Suppressor macrophage treated with lipopolysaccharide for 4 hours (primary cell): ENCODE results near the gene GPLD1.

Experiments
- DNase-seq: peaks from one replicate; pipeline ENCODE4 v3.0.0-alpha.2; 2020

Gene GPLD1

DNA sequence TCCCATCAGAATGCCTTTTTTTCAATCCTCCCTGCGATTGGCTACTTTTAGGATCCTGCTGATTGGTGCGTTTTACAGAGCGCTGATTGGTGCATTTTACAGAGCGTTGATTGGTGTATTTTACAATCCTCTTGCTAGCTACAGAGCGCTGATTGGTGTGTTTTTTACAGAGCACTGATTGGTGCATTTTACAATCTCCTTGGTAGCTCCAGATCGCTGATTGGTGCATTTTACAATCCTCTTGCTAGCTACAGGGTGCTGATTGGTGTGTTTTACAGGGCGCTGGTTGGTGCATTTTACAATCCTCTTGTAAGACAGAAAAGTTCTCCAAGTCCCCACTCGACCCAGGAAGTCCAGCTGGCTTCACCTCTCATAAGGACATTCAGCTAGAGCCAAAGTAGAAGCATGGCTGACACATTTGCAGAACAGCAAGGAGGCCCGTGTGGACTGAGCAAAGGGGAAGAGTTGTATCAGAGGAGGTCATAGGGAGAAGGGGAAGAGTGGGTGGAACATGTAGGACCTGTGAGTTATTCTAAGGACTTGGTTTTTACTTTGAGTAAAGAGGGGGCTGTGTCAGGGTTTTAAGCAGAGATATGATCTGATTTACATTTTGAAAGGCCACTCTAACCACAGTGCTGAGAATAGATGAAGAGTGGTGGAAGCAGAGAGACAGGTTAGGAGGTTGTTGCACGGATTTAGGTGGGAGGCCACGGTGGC is 8.0 kb upstream of the GPLD1 start:
- DNase-seq = peak; percentile 13

DNA sequence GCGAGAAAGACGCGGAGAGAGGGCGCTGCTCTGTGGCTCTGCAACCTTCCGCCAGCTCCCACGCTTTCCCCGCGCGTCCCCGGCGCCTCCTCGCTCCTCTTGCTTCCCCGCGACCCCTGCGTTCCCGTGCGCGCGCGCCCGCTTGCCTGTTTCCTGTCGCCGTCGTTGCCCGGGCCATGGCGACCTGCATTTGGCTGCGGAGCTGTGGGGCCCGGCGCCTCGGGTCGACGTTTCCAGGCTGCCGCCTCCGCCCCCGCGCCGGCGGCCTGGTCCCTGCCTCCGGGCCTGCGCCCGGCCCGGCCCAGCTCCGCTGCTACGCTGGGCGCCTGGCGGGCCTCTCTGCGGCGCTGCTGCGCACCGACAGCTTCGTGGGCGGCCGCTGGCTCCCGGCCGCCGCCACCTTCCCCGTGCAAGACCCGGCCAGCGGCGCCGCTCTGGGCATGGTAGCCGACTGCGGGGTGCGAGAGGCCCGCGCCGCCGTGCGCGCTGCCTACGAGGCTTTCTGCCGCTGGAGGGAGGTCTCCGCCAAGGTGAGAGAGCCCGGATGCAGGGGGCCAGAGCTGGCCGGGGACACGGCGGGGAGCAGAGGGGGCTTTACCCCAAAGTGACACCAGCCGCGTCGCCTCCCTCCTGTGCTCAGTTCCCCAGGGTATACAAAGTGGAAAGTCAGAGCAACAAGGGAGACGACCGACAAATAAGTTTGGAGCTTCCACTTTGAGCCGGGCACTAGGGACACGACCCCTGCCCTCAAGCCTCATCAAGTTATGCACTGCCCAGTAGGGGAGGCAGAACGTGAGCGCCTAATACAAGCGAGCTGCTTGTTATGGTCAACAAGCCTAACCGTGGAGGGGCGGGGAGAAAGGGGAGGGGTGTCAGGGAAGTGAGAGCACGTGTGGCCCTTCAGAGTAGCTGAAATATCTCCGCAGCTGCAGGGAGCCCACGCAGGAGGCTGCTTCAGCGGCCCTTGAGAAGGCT is 5.7 kb upstream of the GPLD1 start, which contains the start of gene ALDH5A1:
ALDH5A1 (plus strand) TSS at position 149 of the 975 bp plus-strand sequence; CDS start at position 177, 28 bp downstream.
- DNase-seq = peak; percentile 62

DNA sequence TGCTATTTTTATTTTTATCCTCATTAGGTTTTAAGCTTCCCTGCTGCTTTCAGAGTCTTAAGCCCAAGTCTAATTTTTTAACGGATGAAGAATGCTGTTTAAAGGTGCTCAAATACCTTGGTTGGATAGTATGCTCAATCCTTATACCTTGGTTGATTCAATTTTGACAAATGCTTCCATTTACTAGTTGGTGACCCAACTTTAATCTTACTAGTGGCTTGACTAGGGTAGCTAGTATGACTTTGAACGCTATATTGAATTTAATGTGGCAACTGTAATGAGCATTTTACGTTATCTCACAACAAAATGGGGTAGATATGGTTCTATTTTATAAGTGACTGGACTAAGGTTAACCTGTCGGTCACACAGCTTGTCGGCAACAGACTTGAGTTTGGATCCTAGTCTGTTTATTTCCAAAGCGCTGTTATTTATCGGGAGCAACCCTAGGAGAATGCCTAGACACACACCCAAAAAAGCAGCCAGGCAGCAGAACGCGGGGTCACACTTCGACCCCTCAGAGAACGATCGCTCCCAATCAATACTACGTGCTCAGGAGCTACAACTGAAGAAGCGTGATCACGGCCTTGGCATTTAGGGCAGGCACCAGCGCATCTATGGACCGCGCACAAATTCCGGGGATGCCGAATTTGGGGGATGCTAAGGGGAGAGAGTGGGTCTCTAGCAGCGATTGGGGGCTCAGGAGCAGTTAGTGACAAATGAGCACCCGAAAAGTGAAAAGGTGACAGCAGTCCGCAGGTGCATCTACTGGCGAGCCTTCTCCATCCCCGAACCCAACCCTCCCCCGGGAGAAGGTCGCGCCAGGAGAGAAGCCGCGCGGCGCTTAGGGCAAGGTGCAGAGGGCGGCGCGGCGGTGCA is 4.8 kb upstream of the GPLD1 start:
- DNase-seq = no peak

DNA sequence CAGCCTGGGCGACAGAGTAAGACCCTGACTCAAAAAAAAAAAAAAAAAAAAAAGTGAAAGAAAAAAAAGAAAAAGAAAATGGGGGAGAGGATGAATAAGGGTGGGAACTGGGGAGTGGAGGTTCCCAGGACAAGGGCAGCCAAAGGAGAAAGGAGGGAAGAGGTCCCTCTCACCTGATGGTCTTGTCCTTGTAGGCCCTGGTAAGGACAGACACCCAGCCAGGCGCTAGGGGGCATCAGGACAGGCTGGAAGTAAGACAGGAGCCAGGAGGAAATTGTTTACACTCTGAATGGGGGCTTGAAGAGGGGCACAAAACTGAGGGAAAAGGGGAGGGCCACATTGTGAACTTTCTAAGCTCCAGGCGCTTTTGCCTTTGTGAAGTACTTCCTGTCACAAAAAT is 3.1 kb upstream of the GPLD1 start:
- DNase-seq = peak; percentile 6

DNA sequence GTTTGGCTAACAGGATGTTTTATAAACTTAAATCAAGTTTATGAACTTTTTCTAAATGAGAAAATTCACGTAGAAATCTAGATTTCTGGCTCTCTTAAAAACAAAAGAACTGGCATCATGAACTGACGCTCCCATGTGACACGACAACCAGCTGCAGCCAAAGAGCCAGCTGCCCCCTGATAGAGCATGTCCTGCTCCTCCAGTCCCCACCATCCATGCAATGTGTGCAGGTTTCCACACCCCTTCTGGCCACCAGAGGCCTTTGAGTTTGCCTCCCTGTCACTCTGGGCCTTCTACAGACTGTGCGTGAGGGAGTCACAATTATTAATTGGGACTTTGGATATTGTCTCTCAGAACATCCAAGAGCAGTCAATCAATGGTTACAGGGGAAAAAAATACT is 1.6 kb upstream of the GPLD1 start:
- no peak for DNase-seq

DNA sequence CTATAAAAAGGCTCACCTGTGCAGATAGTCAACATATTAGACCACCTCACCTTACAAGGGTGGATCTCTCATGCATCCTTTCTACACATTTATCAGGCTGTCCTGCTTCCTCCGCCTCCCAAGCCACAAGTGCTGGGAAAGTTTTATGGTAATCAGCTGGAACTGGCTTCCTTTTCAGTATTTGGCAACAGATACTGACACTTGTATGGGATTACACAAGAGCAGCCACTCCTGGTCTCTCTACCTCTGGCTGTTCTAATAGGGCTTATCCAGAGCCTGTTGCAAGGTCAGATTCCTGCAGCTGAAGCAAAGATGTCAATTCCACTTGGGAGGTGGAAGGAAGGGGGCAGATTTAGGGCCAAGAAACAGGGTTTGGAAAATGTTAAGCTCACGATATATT is 503 bp upstream of the GPLD1 start:
- DNase-seq = no peak

DNA sequence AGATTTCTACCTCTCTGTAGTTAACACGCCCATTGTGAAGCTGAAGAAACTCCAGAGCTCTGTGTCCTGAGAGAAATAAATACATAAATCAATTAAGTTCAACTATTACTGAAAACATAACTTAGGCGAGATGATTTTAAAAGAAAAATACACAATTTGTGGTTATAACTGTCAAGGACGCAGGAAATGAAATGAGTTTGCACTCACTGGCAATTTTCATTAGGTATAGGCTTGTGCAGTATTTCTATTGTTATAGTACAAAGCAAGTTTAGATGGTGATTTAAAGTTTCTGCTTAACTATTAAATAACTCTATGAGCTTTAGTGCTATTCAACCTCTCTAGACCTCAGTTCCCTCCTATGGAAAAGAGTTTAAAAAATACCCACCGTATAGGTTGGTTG is 3.3 kb downstream of the GPLD1 start:
- no peak for DNase-seq

DNA sequence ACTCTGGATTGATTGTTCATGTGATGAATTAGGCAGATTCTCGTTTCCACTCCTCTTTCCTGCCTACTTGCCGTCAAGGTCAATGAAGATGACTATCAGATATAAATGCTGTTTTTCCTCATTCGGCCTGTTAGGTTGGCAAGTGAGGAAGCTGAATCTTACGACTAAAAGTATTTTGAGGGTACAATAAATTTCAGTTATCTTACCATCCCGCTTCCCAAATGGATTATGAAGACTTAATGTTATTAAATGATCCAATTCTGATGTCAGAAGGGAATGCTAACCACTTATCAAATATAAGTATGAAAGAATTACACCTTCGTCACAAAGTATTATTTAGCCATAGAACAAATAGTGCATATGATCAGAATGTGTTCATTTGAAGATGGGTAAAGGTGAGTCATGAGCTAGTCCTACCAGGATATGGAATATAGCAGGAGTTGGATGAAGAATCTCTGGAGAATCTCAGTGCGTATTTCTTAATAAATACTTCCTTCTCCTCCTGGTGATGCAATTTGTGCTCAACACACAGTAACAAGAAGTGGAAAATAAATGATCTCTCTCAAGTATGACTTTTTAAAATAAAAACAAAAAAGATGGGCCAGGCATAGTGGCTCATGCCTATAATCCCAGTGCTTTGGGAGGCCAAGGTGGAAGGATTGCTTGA is 4.6 kb downstream of the GPLD1 start:
- DNase-seq = peak; percentile 18

DNA sequence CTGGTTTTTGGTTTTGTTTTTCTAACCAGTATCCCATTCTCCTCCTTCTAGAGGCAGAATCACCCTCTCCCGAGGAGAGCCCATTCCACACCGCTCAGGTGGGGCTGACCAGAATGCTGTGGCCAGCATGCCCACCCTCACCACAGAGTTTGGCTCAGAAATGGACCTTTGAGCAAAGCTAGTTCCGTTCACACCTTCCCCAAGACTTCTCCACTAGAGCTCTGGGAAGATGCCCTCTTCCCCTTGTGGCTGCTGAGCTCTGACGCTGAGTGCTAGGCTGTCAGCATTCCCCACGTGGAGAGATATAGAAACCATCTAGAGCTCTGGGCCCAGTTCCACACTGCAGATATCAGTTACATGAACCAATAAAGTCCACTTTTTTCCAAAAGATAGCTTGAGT is 7.9 kb downstream of the GPLD1 start:
- DNase-seq = no peak

DNA sequence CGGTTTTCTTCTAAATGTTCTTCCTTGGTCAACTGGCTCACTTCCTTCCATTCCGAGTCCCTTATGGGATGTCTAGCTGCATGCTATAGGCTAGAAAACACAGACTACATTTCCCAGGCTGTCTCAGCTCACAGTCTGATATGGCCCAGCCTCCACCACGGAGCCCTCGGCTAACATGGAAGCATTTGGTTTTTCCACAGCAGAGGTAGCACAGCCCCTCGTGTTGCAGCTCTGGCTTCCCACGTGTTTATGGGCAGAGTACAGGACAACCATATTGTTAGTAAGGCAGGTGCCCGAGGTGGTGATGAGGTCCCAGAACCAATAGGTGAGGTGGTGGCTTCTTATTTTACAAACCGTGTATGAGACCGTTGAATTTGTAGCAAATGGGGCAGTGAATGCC is 8.7 kb downstream of the GPLD1 start:
- DNase-seq = no peak

DNA sequence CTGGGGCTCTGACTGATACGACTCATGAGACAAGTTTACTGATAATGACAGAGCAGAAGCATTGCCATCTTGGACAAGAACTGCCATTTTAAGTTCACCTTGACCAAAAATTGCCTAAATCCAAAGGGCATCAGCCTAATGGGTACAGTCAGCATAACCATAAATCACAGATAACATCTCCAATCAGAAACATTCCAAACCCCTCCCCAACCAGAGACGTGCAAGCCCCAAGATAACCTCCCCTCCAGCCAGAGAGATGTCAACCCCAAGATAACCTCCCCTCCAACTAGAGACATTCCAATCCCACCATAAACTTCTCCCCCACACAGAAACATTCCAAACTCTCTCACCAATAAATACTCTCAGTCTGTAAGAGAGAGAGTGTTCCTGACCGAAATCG is 10.5 kb downstream of the GPLD1 start:
- no peak for DNase-seq

DNA sequence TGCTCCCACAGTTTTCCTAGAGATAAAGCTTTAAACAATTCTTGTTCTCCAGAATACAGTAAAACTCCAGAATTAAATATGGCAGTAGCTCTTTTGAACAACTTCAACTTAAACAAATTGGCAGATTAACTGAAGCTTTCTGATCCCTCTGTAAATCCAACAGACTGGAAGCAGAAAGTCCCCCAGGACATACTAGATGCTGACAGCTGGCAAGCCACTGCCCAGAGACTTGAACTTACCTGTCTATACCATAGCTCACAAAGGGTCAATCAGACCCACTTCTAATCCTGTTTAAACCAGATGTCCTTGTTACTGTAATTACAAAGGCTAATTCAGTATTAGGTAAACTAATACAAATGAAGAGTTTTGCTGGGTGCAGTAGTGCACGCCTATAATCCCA is 12.3 kb downstream of the GPLD1 start:
- no peak for DNase-seq

DNA sequence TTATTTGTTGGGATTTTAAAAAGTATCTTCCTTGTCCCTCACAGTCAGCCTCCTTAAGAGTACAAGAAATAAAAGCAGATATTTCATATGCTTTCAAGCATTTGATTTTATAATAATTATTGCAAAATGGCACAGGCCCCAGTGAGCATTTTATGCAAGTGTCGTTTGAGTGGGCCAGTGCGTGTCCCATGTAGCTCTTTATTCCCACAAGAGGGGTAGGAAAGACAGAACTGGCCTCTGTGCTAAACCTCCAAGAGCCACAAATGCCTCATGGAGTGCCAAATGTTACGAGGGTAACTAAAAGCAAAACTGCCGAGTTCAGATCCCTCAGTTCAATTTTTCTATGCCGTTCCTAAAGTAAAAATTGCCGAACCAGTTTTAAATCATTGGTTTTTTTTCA is 12.7 kb downstream of the GPLD1 start:
- DNase-seq = no peak

DNA sequence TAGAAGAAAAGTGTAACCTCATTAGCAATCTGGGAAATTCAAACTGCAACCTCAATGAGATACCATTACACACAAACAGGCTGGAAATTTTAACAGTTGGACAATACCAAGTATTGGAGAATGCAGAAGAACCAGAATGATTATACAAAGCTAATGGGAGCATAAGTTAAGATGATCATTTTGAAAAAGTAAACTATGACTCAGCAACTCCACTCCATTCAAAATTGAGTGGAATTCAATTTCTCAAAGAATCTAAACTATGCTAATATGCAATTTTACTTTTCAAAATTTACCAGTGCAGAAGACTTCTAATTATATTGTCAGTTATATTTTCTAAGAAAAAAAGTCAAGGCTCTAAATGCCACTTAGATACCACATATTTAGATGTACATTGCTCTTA is 17.2 kb downstream of the GPLD1 start:
- DNase-seq = no peak

DNA sequence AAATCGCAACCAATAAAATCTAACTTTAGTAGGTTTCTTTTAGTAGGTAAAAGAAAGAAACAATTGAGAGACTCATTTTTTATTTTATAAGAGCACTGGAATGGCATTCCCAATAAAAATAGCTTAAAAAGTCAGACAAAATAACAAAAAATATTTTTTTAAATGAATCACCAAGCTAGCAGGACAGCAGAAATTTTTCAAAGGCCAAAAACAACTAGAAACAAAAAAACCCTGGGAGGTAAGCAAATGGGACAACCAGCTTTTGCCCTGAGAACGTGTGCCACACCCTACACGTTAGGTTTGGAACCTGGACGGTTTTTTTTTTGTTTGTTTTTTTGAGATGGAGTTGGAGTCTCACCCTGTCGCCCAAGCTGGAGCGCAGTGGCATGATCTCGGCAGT is 19.6 kb downstream of the GPLD1 start:
- DNase-seq = no peak

DNA sequence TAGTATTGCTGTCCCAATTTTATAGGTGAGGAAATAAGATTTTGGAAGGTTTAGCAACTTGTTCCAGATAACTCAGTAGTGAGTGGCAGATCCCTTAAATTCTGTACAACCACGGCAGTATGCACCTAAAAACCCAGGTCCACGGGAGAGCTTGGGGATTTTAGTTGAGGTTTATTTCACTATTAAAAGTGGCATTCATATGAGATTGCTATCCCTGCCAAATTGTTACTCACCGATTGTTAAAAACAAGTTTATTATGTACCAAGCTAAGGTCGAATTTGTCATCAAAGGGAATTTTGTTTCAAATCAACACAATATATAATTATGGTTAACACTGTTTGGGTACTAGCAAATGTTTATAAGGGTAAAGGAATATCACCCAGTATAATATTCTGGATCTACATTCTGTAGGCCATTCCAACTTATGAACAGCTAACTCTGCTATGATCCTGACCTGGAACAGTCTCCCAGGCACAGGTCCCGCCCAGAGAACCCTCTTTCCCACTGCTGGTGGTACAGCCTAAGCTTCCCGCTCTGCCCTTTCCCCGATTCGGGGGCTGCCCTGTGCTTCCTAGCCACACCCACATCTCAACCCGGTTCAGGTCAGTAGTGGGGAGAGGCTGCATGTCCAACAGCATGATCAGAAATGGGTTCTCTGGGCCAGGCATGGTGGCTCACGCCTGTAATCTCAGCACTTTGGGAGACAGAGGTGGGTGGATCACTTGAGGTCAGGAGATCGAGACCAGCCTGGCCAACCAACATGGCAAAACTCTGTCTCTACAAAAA is 24.9 kb downstream of the GPLD1 start:
- no peak for DNase-seq

DNA sequence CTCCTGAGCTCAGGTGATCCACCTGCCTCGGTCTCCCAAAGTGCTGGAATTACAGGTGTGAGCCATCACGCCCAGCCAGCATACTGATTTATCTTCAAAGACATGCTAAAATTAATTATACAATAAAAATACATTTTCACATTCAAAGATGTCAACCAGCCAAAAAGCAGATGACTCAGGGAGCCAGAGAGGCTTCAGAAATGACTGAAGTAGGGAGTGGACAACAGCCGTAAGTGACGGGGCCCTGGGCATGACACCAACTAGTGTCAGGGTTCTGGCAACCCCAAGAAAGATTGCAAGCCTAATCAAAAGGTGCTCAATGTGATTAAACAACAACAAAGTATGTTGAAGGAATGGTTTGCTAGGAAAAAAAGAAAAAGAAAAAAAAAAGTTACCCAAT is 28.4 kb downstream of the GPLD1 start:
- DNase-seq = no peak

DNA sequence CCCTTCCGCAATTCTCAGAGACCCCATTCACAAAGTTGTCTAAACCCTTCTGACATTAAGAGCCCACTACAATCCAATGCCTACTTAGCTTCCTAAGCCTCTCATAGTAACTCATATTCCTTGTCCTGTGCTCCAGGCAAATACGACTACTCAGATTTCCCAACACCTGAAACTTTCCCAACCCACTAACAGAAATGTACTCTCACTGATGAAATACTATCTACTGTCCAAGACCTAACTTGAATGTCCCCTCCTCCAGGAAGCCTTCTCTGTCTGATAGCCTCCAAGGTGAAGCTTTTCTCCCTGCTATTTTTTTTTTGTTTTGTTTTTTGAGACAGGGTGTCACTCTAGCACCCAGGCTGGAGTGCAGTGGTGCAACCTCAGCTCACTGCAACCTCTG is 30.4 kb downstream of the GPLD1 start:
- no peak for DNase-seq

DNA sequence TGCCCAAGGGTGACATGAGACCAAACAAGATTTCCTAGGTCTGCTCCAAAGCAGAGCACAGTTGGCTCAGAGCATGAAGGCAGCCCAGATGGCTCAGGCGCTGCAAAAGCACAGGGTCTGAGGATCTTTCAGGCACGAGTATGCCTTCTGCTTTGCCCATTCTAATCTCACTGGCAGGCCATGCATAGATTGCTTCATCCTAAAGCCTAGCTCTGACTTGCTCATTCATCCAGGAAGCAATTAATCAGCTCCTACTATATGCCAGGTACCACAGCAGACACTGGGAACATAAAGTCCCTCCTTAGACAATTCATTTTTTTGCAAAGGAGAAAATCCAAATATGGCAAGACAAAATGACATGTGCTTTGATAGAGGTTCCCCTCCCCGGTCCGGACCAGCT is 31.2 kb downstream of the GPLD1 start:
- DNase-seq = no peak

DNA sequence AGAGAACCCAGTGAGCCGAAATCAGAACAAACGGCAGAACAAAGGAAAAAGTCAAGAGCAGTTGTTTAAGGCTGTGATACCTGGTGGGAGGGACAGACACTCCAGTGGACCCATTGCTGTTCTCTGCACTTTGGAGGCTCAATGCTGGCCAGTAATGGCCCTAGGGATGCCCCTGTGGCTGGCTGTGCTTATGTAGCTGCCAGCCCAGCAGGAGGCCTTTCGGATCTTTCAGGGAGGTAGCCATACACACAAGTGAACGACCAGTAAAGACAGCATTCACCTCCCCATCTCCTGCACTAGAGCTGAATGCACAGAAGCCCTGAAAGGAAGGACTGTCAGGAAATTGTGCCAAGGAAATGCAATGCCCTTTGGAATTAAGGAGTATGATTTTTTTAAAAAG is 34.3 kb downstream of the GPLD1 start:
- DNase-seq = no peak

DNA sequence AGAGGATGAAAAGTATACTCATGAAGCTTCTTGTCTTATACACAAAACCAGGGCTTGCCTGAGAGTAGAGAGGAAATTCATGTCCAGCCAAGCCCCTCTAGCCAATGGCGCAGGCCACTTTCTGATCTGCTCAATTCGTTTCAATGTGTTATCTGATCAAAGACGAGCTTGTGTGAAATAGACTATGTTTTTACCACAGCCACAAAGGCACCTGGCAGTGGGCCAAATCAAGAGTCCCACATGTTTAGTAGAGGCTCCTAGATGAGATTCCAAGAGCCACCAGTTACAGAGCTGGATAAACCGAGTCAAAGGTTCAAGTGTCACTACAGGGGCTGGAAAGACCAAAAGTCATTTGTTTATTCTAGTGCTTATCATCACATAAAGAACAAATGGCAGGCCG is 34.9 kb downstream of the GPLD1 start:
- DNase-seq = no peak

DNA sequence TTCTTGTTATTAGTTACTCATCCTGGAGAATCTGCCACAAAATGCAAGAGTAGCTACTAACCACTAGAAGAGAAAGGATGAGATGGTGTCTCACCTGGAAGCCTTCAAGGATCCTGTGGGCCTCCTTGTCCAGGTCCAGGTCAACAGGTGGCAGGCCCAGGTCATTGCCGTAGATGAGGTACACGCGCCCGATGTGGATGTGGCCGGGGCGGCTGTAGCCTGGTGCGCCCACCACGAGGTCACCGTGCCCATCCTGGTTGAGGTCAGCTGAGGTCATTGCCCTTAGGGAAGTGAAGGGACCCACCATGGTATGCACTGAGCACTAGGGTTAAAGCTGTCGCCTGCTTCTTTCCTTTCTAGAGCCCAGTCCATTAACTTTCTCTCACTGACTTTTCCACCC is 35.5 kb downstream of the GPLD1 start:
- DNase-seq = no peak
